ENCODE results near the gene PRPSAP2. TPM values are rescaled to one million over a fixed set of nuclear protein-coding genes. Genes with fewer than 3 reads are reported as not detected.

PRPSAP2 gene

DNA sequence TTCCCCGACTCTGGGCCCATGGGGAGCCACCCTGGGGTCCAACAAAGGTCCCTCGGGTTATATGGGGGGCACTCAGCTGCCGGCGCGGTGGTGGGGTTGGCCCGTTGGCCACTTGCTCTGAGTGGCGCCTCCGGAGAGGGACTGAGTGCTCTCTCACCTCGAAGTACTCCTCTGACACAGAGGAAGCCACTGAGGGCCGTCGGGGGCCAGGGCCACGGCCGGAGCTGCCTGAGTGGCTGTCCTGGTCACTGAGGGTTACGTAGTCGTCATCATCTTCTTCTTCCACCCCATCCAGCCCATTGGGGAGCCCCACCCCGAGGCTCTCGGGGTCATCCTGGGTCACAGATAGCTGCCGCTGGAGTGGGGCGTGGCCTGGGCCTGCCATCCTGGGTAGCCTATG is 119.7 kb downstream of the PRPSAP2 start:
- no peak overlapping the region for H3K14ac ChIP-seq (ENCODE audit: low read length)
- no peak overlapping the region for H2BK15ac ChIP-seq (ENCODE audit: low read length)
- no peak overlapping the region for H2AFZ ChIP-seq (ENCODE audit: low read length)
- H3K4me1 ChIP-seq (ENCODE audit: control insufficient read depth in 2 of 2, insufficient read depth in 1 of 2, low read depth in 1 of 2, low read length in 2 of 2): peaks cover 11 to 23% of the 10 kb centered on the region in 2 donors
- H2BK5ac ChIP-seq (ENCODE audit: low read length): no peak overlapping the region
- no peak overlapping the region for H2BK12ac ChIP-seq (ENCODE audit: low read length)
- H3K9me3 ChIP-seq (replicated peaks in 1 of 2; ENCODE audit: control insufficient read depth in 2 of 2, insufficient read depth in 1 of 2, low read depth in 1 of 2, low read length in 2 of 2): no peaks in the 10 kb centered on the region
- no peak overlapping the region for H3K4me2 ChIP-seq (ENCODE audit: insufficient read depth, low read length, poor library complexity, severe bottlenecking)
- no CpG with 5 or more reads among the region's 19 CpGs for WGBS, 2 donors (ENCODE audit: extremely low coverage in 2 of 2, insufficient read length in 2 of 2, insufficient replicate concordance in 1 of 2)
- H3K36me3 ChIP-seq (replicated peaks in 1 of 2; ENCODE audit: control insufficient read depth in 2 of 2, insufficient read depth in 2 of 2, low read length in 2 of 2): peaks cover 0 to 23% of the 10 kb centered on the region in 2 donors
- H3K9ac ChIP-seq (ENCODE audit: low read depth, low read length, poor library complexity): no peak overlapping the region
- no peak overlapping the region for H3K27ac ChIP-seq (replicated peaks; ENCODE audit: low read length)
- no peak for DNase-seq (ENCODE audit: low spot score)
- no peak overlapping the region for H4K8ac ChIP-seq (ENCODE audit: low read depth, low read length)
- H3K4ac ChIP-seq (ENCODE audit: low read length): no peak overlapping the region
- no peak overlapping the region for H4K91ac ChIP-seq (ENCODE audit: low read depth, low read length, poor library complexity)
- H2BK120ac ChIP-seq (ENCODE audit: low read depth, low read length): no peak overlapping the region
- H3K18ac ChIP-seq (ENCODE audit: low read length): no peak overlapping the region
- H3K23ac ChIP-seq (ENCODE audit: low read depth, low read length, poor library complexity): peak overlapping the region; percentile 34
- H3K79me1 ChIP-seq (ENCODE audit: low read depth, low read length): no peaks in the 10 kb centered on the region
- H2AK5ac ChIP-seq (ENCODE audit: low read depth, low read length): no peak overlapping the region
- H3K4me3 ChIP-seq (ENCODE audit: low read length in 2 of 2): no peak overlapping the region
- H3K27me3 ChIP-seq (ENCODE audit: control insufficient read depth in 3 of 3, insufficient read depth in 3 of 3, low read depth in 1 of 3, low read length in 3 of 3): no peaks in the 10 kb centered on the region

DNA sequence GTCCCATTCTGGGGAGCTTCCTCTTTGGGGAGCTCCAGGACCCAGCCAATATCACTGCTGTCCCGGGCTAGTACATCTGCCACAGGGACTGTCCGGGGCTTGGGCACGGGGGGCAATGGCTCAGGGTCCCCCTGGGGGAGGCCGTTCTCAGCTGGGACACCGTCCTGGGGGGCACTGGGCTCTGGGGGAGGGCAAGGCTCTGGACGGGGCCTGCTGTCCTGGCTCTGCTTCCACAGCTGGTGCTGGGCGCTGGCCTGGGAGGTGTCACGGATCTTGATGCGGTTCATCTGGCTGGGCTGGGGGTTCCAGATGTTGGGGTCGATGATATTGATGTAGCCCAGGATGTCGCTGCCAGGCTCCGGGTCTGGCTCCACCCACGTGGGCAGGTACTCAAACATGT is 120.1 kb downstream of the PRPSAP2 start:
- no peak overlapping the region for H3K4ac ChIP-seq (ENCODE audit: low read length)
- H3K23ac ChIP-seq (ENCODE audit: low read depth, low read length, poor library complexity): peak overlapping the region; percentile 34
- H4K91ac ChIP-seq (ENCODE audit: low read depth, low read length, poor library complexity): no peak overlapping the region
- H3K9me3 ChIP-seq (replicated peaks in 1 of 2; ENCODE audit: control insufficient read depth in 2 of 2, insufficient read depth in 1 of 2, low read depth in 1 of 2, low read length in 2 of 2): no peaks in the 10 kb centered on the region
- H3K36me3 ChIP-seq (replicated peaks in 1 of 2; ENCODE audit: control insufficient read depth in 2 of 2, insufficient read depth in 2 of 2, low read length in 2 of 2): peaks cover 0 to 23% of the 10 kb centered on the region in 2 donors
- H2BK120ac ChIP-seq (ENCODE audit: low read depth, low read length): no peak overlapping the region
- no peak overlapping the region for H3K4me3 ChIP-seq (ENCODE audit: low read length in 2 of 2)
- no peaks in the 10 kb centered on the region for H3K27me3 ChIP-seq (ENCODE audit: control insufficient read depth in 3 of 3, insufficient read depth in 3 of 3, low read depth in 1 of 3, low read length in 3 of 3)
- no peak for DNase-seq (ENCODE audit: low spot score)
- no peak overlapping the region for H3K4me2 ChIP-seq (ENCODE audit: insufficient read depth, low read length, poor library complexity, severe bottlenecking)
- H2AK5ac ChIP-seq (ENCODE audit: low read depth, low read length): no peak overlapping the region
- no peak overlapping the region for H3K14ac ChIP-seq (ENCODE audit: low read length)
- no peak overlapping the region for H2BK12ac ChIP-seq (ENCODE audit: low read length)
- no CpG with 5 or more reads among the region's 13 CpGs for WGBS, 2 donors (ENCODE audit: extremely low coverage in 2 of 2, insufficient read length in 2 of 2, insufficient replicate concordance in 1 of 2)
- no peak overlapping the region for H2AFZ ChIP-seq (ENCODE audit: low read length)
- no peak overlapping the region for H4K8ac ChIP-seq (ENCODE audit: low read depth, low read length)
- no peak overlapping the region for H3K27ac ChIP-seq (replicated peaks; ENCODE audit: low read length)
- no peaks in the 10 kb centered on the region for H3K79me1 ChIP-seq (ENCODE audit: low read depth, low read length)
- no peak overlapping the region for H2BK5ac ChIP-seq (ENCODE audit: low read length)
- H3K9ac ChIP-seq (ENCODE audit: low read depth, low read length, poor library complexity): no peak overlapping the region
- no peak overlapping the region for H3K18ac ChIP-seq (ENCODE audit: low read length)
- H2BK15ac ChIP-seq (ENCODE audit: low read length): no peak overlapping the region
- peaks cover 11 to 26% of the 10 kb centered on the region in 2 donors for H3K4me1 ChIP-seq (ENCODE audit: control insufficient read depth in 2 of 2, insufficient read depth in 1 of 2, low read depth in 1 of 2, low read length in 2 of 2)

DNA sequence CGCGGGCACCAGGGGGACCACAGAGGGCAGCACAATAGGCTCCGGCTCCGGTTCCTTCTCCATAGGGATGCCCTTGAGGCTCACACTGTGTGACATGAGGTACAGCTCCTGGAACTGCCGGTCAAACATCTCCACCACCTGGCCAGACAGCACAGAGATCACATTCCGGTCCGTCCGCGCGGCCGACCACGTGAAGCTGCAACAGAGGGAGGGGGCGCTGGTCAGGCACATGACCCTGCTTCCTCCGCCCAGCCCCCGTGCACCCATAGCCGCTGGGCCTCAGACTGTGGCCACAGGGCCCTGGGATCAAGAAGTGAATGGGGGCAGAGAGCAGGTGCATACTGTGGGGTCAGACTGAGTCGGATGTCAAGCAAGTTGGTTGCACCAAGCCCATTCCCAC is 120.7 kb downstream of the PRPSAP2 start:
- H3K14ac ChIP-seq (ENCODE audit: low read length): no peak overlapping the region
- no peak overlapping the region for H2BK15ac ChIP-seq (ENCODE audit: low read length)
- no peak overlapping the region for H2AFZ ChIP-seq (ENCODE audit: low read length)
- H4K8ac ChIP-seq (ENCODE audit: low read depth, low read length): no peak overlapping the region
- no peak overlapping the region for H2BK5ac ChIP-seq (ENCODE audit: low read length)
- no peak overlapping the region for H3K4me3 ChIP-seq (ENCODE audit: low read length in 2 of 2)
- H2AK5ac ChIP-seq (ENCODE audit: low read depth, low read length): no peak overlapping the region
- no peak overlapping the region for H3K23ac ChIP-seq (ENCODE audit: low read depth, low read length, poor library complexity)
- peak overlapping the region; percentile 35 for H2BK12ac ChIP-seq (ENCODE audit: low read length)
- no peaks in the 10 kb centered on the region for H3K9me3 ChIP-seq (replicated peaks in 1 of 2; ENCODE audit: control insufficient read depth in 2 of 2, insufficient read depth in 1 of 2, low read depth in 1 of 2, low read length in 2 of 2)
- H3K27ac ChIP-seq (replicated peaks; ENCODE audit: low read length): no peak overlapping the region
- peak overlapping the region; percentile 48 for H3K18ac ChIP-seq (ENCODE audit: low read length)
- no peaks in the 10 kb centered on the region for H3K79me1 ChIP-seq (ENCODE audit: low read depth, low read length)
- no peak overlapping the region for H2BK120ac ChIP-seq (ENCODE audit: low read depth, low read length)
- no peak overlapping the region for H3K4ac ChIP-seq (ENCODE audit: low read length)
- H3K4me1 ChIP-seq (ENCODE audit: control insufficient read depth in 2 of 2, insufficient read depth in 1 of 2, low read depth in 1 of 2, low read length in 2 of 2): peaks cover 11 to 26% of the 10 kb centered on the region in 2 donors
- peak overlapping the region; percentile 33 for H3K9ac ChIP-seq (ENCODE audit: low read depth, low read length, poor library complexity)
- H4K91ac ChIP-seq (ENCODE audit: low read depth, low read length, poor library complexity): no peak overlapping the region
- DNase-seq (ENCODE audit: low spot score): no peak
- no peaks in the 10 kb centered on the region for H3K27me3 ChIP-seq (ENCODE audit: control insufficient read depth in 3 of 3, insufficient read depth in 3 of 3, low read depth in 1 of 3, low read length in 3 of 3)
- WGBS, 2 donors (ENCODE audit: extremely low coverage in 2 of 2, insufficient read length in 2 of 2, insufficient replicate concordance in 1 of 2): no CpG with 5 or more reads among the region's 17 CpGs
- H3K4me2 ChIP-seq (ENCODE audit: insufficient read depth, low read length, poor library complexity, severe bottlenecking): no peak overlapping the region
- H3K36me3 ChIP-seq (replicated peaks in 1 of 2; ENCODE audit: control insufficient read depth in 2 of 2, insufficient read depth in 2 of 2, low read length in 2 of 2): peaks cover 0 to 25% of the 10 kb centered on the region in 2 donors

Small RNA genes within 50 kb of the gene (small RNA-seq; reads per million reads assigned to genes)
- not detected for gene RF00324 (ENCODE audit: insufficient read depth)

Measured in neuronal stem cell (in vitro differentiated cells).